Hair follicular keratinocyte (primary cell): ENCODE measurements around the gene ZNF80. TPM values are rescaled to one million over a fixed set of nuclear protein-coding genes. Genes with fewer than 3 reads are reported as not detected.

ENCODE experiments used
- total RNA-seq: library from RNA; depleted of rRNA; stranded (reverse); fragments of >200 nt; gene quantifications from 2 replicates; pipeline ENCODE4 v1.2.3, GENCODE V29; 2015

Gene ZNF80
- not detected in 2 replicates for total RNA-seq

DNA sequence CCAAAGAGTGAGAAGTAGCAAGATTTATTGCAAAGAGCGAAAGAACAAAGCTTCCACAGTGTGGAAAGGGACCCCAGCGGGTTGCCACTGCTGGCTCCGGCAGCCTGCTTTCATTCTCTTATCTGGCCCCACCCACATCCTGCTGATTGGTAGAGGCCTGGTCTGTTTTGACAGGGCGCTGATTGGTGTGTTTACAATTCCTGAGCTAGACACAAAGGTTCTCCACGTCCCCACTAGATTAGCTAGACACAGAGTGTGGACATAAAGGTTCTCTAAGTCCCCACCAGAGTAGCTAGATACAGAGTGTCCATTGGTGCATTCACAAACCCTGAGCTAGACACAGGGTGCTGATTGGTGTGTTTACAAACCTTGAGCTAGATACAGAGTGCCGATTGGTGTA is at the start of gene ZNF80:
Gene ZNF80 (minus strand): TSS at position 101 of the 400 bp plus-strand sequence. CDS start 504 bp downstream, outside the sequence.

Other genes with a start within 250 kb of the ZNF80 start
- gene CCDC191, start 181.1 kb downstream of the ZNF80 start, total RNA-seq, result 0.91 and 1.8 TPM in 2 replicates
- gene QTRT2, start 180.8 kb downstream of the ZNF80 start, total RNA-seq, result 11.3 and 23.9 TPM in 2 replicates
- gene DRD3, start 58.5 kb downstream of the ZNF80 start, total RNA-seq, result not detected in 2 replicates
- gene TIGIT, start 56.5 kb upstream of the ZNF80 start, total RNA-seq, result not detected in 2 replicates